ENCODE results near the gene MED12. TPM values are rescaled to one million over a fixed set of nuclear protein-coding genes. Genes with fewer than 3 reads are reported as not detected.

The MED12 gene
- total RNA-seq, 2 experiments from 2014 or later: 44.5 to 55.3 TPM

- peak; percentile 30 for ATAC-seq (ENCODE audit: poor library complexity)
- Mint-ChIP-seq H3K4me1 (ENCODE audit: low read depth) (peaks cover 85% of the 10 kb centered on the region), H3K36me3 (ENCODE audit: low read depth) (peaks cover 10% of the 10 kb centered on the region), H3K27ac (peak overlapping the region; percentile 93), H3K27me3 (no peaks in the 10 kb centered on the region), H3K9me3 (no peaks in the 10 kb centered on the region), H3K4me3 (no peak overlapping the region)
- no peaks in the 10 kb centered on the region for H3K27me3 ChIP-seq (ENCODE audit: control insufficient read depth in 1 of 2, insufficient read depth in 2 of 2, low read length in 2 of 2)
- H3K4me3 ChIP-seq (ENCODE audit: low read length): no peak overlapping the region
- H3K9me3 ChIP-seq (ENCODE audit: control insufficient read depth in 1 of 2, insufficient read depth in 1 of 2, low read length in 2 of 2): no peaks in the 10 kb centered on the region
- DNase-seq: peak in 6 of 14 experiments; percentile 8 to 57 (median 34)
- no peaks in the 10 kb centered on the region for H3K36me3 ChIP-seq (ENCODE audit: insufficient read depth, low read length)
- ChIA-PET POLR2A (interaction anchor here (1.2 to 5.3 kb wide), 6 partner anchors 11 to 81 kb away, joined by 3 to 106 read pairs (median 19); partner anchors contain the start of genes IL2RG and MED12), CTCF (interaction anchor here (1.0 to 4.6 kb wide), 4 partner anchors 10 to 27 kb away, joined by 4 to 40 read pairs (median 13); partner anchors contain the start of genes IL2RG and MED12)
- H3K27ac ChIP-seq (ENCODE audit: low read depth in 1 of 2, low read length in 2 of 2): peak overlapping the region; percentile 9 to 21
- peaks cover 83% of the 10 kb centered on the region for H3K4me1 ChIP-seq (ENCODE audit: insufficient read depth, low read length)
- intact Hi-C loops (cut with DNase I, micrococcal nuclease): loop anchor here in 1 of 2 experiments (1.0 kb wide), 1 partner anchor 10 kb away; the partner anchor contains the start of gene IL2RG
- no peak for TF ChIP-seq CTCF (IDR thresholded peaks at IDR 0.05)
These were observed 17.6 kb upstream of the MED12 start for GRCh38 chrX:71100581-71101505.

GRCh38 chrX:71102292-71102691, 16.1 kb upstream of the MED12 start:
- CTCF ChIA-PET: interaction anchor here (0.8 to 4.6 kb wide), 3 partner anchors 9 to 26 kb away, joined by 3 to 40 read pairs (median 22); partner anchors contain the start of gene IL2RG
- no peaks in the 10 kb centered on the region for H3K9me3 Mint-ChIP-seq
- Histone ChIP-seq H3K9me3 (ENCODE audit: control insufficient read depth in 1 of 2, insufficient read depth in 1 of 2, low read length in 2 of 2) (no peaks in the 10 kb centered on the region), H3K36me3 (ENCODE audit: insufficient read depth, low read length) (peaks cover 7% of the 10 kb centered on the region), H3K27ac (ENCODE audit: low read depth in 1 of 2, low read length in 2 of 2) (peak overlapping the region in 1 of 2 donors; percentile 55), H3K4me1 (ENCODE audit: insufficient read depth, low read length) (peaks cover 89% of the 10 kb centered on the region), H3K4me3 (ENCODE audit: low read length) (no peak overlapping the region), H3K27me3 (ENCODE audit: control insufficient read depth in 1 of 2, insufficient read depth in 2 of 2, low read length in 2 of 2) (no peaks in the 10 kb centered on the region)
- peaks cover 18% of the 10 kb centered on the region for H3K36me3 Mint-ChIP-seq (ENCODE audit: low read depth)
- intact Hi-C loops (cut with DNase I, micrococcal nuclease): no loop called here
- POLR2A ChIA-PET: interaction anchor here (1.1 to 5.3 kb wide), 7 partner anchors 10 to 264 kb away, joined by 4 to 106 read pairs (median 6); partner anchors contain the start of genes IL2RG, MED12, NONO and TAF1
- H3K27me3 Mint-ChIP-seq: no peaks in the 10 kb centered on the region
- DNase-seq: no peak
- peaks cover 87% of the 10 kb centered on the region for H3K4me1 Mint-ChIP-seq (ENCODE audit: low read depth)
- H3K27ac Mint-ChIP-seq: peak overlapping the region; percentile 93
- no peak for ATAC-seq (ENCODE audit: poor library complexity)
- peak overlapping the region; percentile 74 for H3K4me3 Mint-ChIP-seq
- no peak for TF ChIP-seq CTCF (IDR thresholded peaks at IDR 0.05)

GRCh38 chrX:71103110-71103983, 15.0 kb upstream of the MED12 start:
- CTCF ChIA-PET: interaction anchor here (0.8 to 4.6 kb wide), 2 partner anchors 9 to 25 kb away, joined by 3 to 40 read pairs; partner anchors contain the start of gene IL2RG
- H3K4me3 Mint-ChIP-seq: peak overlapping the region; percentile 74
- Histone ChIP-seq H3K36me3 (ENCODE audit: insufficient read depth, low read length) (peaks cover 17% of the 10 kb centered on the region), H3K4me1 (ENCODE audit: insufficient read depth, low read length) (peaks cover 90% of the 10 kb centered on the region), H3K27ac (ENCODE audit: low read depth in 1 of 2, low read length in 2 of 2) (peak overlapping the region; percentile 72 to 76), H3K9me3 (ENCODE audit: control insufficient read depth in 1 of 2, insufficient read depth in 1 of 2, low read length in 2 of 2) (no peaks in the 10 kb centered on the region), H3K4me3 (ENCODE audit: low read length) (peak overlapping the region; percentile 35), H3K27me3 (ENCODE audit: control insufficient read depth in 1 of 2, insufficient read depth in 2 of 2, low read length in 2 of 2) (no peaks in the 10 kb centered on the region)
- no peak for TF ChIP-seq CTCF (IDR thresholded peaks at IDR 0.05)
- no peaks in the 10 kb centered on the region for H3K27me3 Mint-ChIP-seq
- peak overlapping the region; percentile 93 for H3K27ac Mint-ChIP-seq
- peaks cover 28% of the 10 kb centered on the region for H3K36me3 Mint-ChIP-seq (ENCODE audit: low read depth)
- no peaks in the 10 kb centered on the region for H3K9me3 Mint-ChIP-seq
- POLR2A ChIA-PET: interaction anchor here (1.1 to 5.3 kb wide), 7 partner anchors 9 to 263 kb away, joined by 4 to 106 read pairs (median 6); partner anchors contain the start of genes IL2RG, MED12, NONO and TAF1
- H3K4me1 Mint-ChIP-seq (ENCODE audit: low read depth): peaks cover 87% of the 10 kb centered on the region
- intact Hi-C loops (cut with DNase I, micrococcal nuclease): no loop called here
- peak; percentile 60 for ATAC-seq (ENCODE audit: poor library complexity)
- peak in 12 of 14 experiments; percentile 27 to 77 (median 56) for DNase-seq

Data from CD4-positive, alpha-beta T cell (primary cell).